Endometrial microvascular endothelial cells (primary cell): ENCODE measurements around the gene ZNF408. TPM values are rescaled to one million over a fixed set of nuclear protein-coding genes. Genes with fewer than 3 reads are reported as not detected.
"Not testable (repeated sequence)": the region's sequence is repeated elsewhere in the genome, so short reads cannot be mapped to it uniquely, and the experiment has no call there.

Experiments
- in situ Hi-C: cut with HindIII; loops from 2 replicates; pipeline ENCODE4 v1.10.0; 2017; ENCODE audit warnings: low sequenced_read_pairs, low pct_unique_long_range_greater_than_20kb; ENCODE audit errors: inconsistent ontology term
- total RNA-seq: library from RNA; depleted of rRNA; stranded (reverse); fragments of >200 nt; gene quantifications from one replicate; pipeline ENCODE4 v1.2.3, GENCODE V29; 2015; ENCODE audit errors: inconsistent ontology term

The ZNF408 gene
- 18.0 TPM for total RNA-seq

- in situ Hi-C loops: no loop called here
Measured at GRCh38 chr11:46700241-46701077, at the start of gene ZNF408, which contains the start of gene ARHGAP1. Gene ZNF408 (plus strand): TSS chr11:46701031. CDS start chr11:46701048, 17 bp downstream. Gene ARHGAP1 (minus strand): TSS chr11:46700619. CDS start chr11:46696107, 4,512 bp downstream.

GRCh38 chr11:46655631-46656030 is 45.2 kb upstream of the ZNF408 start:
- in situ Hi-C loops: no loop called here

- in situ Hi-C loops: no loop called here
Measured at GRCh38 chr11:46657186-46657585, 43.6 kb upstream of the ZNF408 start.

- in situ Hi-C loops: no loop called here
Measured at GRCh38 chr11:46658259-46658658, 42.6 kb upstream of the ZNF408 start.

- in situ Hi-C loops: no loop called here
Measured at GRCh38 chr11:46659908-46660307, 40.9 kb upstream of the ZNF408 start.

GRCh38 chr11:46661836-46662235 is 39.0 kb upstream of the ZNF408 start:
- in situ Hi-C loops: no loop called here

GRCh38 chr11:46662366-46662765 is 38.5 kb upstream of the ZNF408 start:
- in situ Hi-C loops: no loop called here

- in situ Hi-C loops: no loop called here
Measured at GRCh38 chr11:46663277-46663940, 37.4 kb upstream of the ZNF408 start.

GRCh38 chr11:46664612-46665011 is 36.2 kb upstream of the ZNF408 start:
- in situ Hi-C loops: no loop called here

GRCh38 chr11:46665356-46665755 is 35.5 kb upstream of the ZNF408 start:
- in situ Hi-C loops: no loop called here

- in situ Hi-C loops: no loop called here
Measured at GRCh38 chr11:46666516-46666915, 34.3 kb upstream of the ZNF408 start.

GRCh38 chr11:46667043-46667481 is 33.8 kb upstream of the ZNF408 start:
- in situ Hi-C loops: no loop called here

GRCh38 chr11:46668480-46669085 is 32.2 kb upstream of the ZNF408 start:
- in situ Hi-C loops: no loop called here

GRCh38 chr11:46669711-46670139 is 31.1 kb upstream of the ZNF408 start:
- in situ Hi-C loops: no loop called here

GRCh38 chr11:46670521-46670920 is 30.3 kb upstream of the ZNF408 start:
- in situ Hi-C loops: not testable (repeated sequence)

GRCh38 chr11:46671958-46672315 is 28.9 kb upstream of the ZNF408 start:
- in situ Hi-C loops: no loop called here

- in situ Hi-C loops: no loop called here
Measured at GRCh38 chr11:46672381-46672839, 28.4 kb upstream of the ZNF408 start.

GRCh38 chr11:46673713-46674462 is 26.9 kb upstream of the ZNF408 start:
- in situ Hi-C loops: no loop called here
